Measurements from ENCODE around the gene ASMTL. TPM values are rescaled to one million over a fixed set of nuclear protein-coding genes. Genes with fewer than 3 reads are reported as not detected.

ASMTL gene
- total RNA-seq, 1 donor from 2014 or later: 27.1 TPM

DNA sequence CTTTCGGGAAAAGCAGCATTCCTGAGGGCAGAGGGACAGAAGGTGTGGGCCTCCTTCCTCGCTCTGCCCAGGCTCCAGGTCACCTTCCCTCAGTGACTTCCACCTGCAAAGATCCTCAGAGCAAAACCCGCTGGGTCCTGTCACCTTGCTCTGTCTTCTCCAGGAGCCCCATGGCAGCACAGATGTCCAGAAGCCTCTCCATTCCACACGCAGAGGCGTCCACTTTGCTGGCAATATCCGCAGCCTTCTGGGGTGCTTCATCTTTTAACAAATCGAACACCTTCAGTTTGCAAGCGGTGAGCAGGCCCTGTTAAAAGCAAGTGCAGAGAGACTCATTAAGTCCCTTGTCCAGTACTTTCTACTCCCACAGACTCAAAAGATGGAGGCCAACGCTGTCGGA, 27.3 kb downstream of the ASMTL start:
- Histone ChIP-seq H3K27ac (no peak overlapping the region), H3K9me3 (peaks cover 6 to 9% of the 10 kb centered on the region in 2 donors), H3K4me3 (no peak overlapping the region), H3K36me3 (peaks cover 44 to 67% of the 10 kb centered on the region in 2 donors), H3K27me3 (no peaks in the 10 kb centered on the region), H3K4me1 (no peaks in the 10 kb centered on the region)
- intact Hi-C loops (cut with DNase I): no loop called here
- DNase-seq (ENCODE audit: low spot score in 2 of 2): no peak
- TF ChIP-seq, protein P1, sequence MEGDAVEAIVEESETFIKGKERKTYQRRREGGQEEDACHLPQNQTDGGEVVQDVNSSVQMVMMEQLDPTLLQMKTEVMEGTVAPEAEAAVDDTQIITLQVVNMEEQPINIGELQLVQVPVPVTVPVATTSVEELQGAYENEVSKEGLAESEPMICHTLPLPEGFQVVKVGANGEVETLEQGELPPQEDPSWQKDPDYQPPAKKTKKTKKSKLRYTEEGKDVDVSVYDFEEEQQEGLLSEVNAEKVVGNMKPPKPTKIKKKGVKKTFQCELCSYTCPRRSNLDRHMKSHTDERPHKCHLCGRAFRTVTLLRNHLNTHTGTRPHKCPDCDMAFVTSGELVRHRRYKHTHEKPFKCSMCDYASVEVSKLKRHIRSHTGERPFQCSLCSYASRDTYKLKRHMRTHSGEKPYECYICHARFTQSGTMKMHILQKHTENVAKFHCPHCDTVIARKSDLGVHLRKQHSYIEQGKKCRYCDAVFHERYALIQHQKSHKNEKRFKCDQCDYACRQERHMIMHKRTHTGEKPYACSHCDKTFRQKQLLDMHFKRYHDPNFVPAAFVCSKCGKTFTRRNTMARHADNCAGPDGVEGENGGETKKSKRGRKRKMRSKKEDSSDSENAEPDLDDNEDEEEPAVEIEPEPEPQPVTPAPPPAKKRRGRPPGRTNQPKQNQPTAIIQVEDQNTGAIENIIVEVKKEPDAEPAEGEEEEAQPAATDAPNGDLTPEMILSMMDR (IDR thresholded peaks at IDR 0.05): no peak

DNA sequence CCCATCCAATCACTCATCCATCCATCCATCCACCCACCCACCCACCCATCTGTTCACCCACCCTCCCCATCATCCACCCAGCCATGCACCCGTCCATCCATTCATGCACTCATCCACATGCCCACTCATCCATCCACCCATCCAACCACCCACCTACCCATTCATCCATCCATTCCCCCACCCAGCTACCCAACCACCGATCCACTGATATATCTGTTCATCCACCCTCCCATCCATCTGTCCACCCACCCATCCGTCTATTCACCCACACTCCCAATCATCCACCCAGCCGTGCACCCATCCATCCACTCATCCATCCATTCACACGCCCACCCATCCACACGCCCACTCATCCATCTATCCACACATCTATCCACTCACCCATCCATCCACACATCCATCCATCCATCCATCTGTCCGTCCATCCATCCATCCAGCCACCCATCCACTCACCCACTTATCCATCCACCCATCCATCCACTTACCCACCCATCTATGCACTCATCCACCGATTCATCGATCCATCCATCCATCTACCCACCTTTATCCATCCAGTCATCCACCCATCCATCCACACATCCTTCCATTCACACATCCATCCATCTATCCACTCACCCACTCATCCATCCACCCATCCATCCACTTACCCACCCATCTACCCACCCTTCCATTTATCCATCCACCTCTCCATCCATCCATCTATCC, 28.4 kb downstream of the ASMTL start:
- Histone ChIP-seq H3K9me3 (peaks cover 6 to 9% of the 10 kb centered on the region in 2 donors), H3K4me1 (no peaks in the 10 kb centered on the region), H3K27ac (no peak overlapping the region), H3K27me3 (no peaks in the 10 kb centered on the region), H3K4me3 (no peak overlapping the region), H3K36me3 (peaks cover 48 to 75% of the 10 kb centered on the region in 2 donors)
- no peak for DNase-seq (ENCODE audit: low spot score in 2 of 2)
- TF ChIP-seq, protein P1 (IDR thresholded peaks at IDR 0.05): no peak
- intact Hi-C loops (cut with DNase I): no loop called here

DNA sequence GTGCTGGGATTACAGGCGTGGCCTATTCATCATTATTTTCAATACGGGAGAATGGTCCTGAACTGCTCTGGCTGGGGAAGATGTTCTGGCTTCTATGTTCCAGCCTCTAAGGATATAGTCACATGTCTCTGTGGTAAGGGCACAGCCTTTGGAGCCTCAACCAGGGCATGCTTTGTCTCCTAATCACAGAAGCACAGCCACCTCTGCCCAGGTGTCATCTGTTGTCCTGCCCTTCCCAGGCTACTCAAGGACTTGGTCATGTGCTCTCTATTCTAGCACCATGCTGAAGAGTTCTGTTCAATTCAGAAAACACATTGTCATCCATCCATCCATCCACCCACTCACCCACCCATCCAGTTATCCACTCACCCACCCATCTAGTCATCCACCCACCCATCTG, 29.5 kb downstream of the ASMTL start:
- H3K9me3 ChIP-seq: peaks cover 6 to 13% of the 10 kb centered on the region in 2 donors
- H3K27ac ChIP-seq: no peak overlapping the region
- no peaks in the 10 kb centered on the region for H3K4me1 ChIP-seq
- intact Hi-C loops (cut with DNase I): no loop called here
- no peaks in the 10 kb centered on the region for H3K27me3 ChIP-seq
- DNase-seq (ENCODE audit: low spot score in 2 of 2): no peak
- TF ChIP-seq, protein P1 (IDR thresholded peaks at IDR 0.05): no peak
- peaks cover 58 to 86% of the 10 kb centered on the region in 2 donors for H3K36me3 ChIP-seq
- no peak overlapping the region for H3K4me3 ChIP-seq

DNA sequence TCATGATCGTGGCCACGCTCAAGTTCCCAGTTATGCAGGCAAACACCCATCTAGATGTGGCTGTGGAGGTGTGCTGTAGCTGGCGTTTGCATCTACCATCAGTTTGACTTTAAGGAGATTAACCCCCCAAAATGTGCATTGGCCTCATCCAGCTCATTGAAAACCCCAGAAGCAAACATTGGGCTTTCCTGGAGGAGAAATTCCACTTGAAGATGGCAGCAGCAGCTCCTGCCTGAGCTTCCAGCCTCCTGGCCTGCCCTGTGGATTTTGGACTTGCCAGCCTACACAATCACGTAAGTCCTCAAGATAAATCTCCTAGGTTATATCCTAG, 30.6 kb downstream of the ASMTL start:
- H3K4me3 ChIP-seq: no peak overlapping the region
- H3K27ac ChIP-seq: no peak overlapping the region
- no peaks in the 10 kb centered on the region for H3K4me1 ChIP-seq
- H3K27me3 ChIP-seq: no peaks in the 10 kb centered on the region
- TF ChIP-seq, protein P1 (IDR thresholded peaks at IDR 0.05): no peak
- H3K36me3 ChIP-seq: peaks cover 53 to 82% of the 10 kb centered on the region in 2 donors
- H3K9me3 ChIP-seq: peaks cover 6 to 14% of the 10 kb centered on the region in 2 donors
- intact Hi-C loops (cut with DNase I): no loop called here
- no peak for DNase-seq (ENCODE audit: low spot score in 2 of 2)

DNA sequence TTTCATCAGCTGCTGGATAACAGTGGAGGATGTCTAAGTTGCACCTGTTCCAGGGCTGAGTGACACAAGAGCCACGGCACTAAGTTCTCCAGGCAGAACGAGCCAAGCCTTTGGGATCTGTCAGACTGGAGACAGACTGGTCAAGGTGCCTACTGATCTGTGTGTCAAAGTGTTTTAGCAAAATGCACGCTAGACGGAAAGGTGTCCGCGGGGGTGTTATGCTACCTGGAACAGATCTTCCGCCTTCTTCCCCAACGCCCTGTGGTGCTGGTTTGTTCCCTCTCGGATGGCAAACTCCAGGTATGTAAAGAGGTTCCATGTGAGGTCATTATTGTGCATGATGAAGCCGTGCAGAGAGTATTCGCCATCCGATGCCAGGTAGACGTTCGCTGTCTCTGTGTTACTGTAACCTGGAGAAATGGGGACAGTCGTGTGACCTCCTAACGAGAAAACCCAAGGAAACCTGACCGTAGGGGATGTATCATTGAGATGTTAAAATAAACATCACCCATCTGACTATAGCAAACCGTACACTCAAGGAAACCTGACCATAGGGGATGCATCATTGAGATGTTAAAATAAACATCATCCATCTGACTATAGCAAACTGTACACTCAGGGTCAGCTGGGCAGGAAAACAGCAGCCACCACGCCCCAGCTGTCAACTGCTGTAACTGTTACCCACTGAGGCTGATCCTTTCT, 31.1 kb downstream of the ASMTL start:
- Histone ChIP-seq H3K4me1 (no peaks in the 10 kb centered on the region), H3K27ac (no peak overlapping the region), H3K9me3 (peaks cover 6 to 14% of the 10 kb centered on the region in 2 donors), H3K27me3 (no peaks in the 10 kb centered on the region), H3K36me3 (peaks cover 53 to 81% of the 10 kb centered on the region in 2 donors), H3K4me3 (no peak overlapping the region)
- TF ChIP-seq, protein P1 (IDR thresholded peaks at IDR 0.05): no peak
- no peak for DNase-seq (ENCODE audit: low spot score in 2 of 2)
- intact Hi-C loops (cut with DNase I): no loop called here

Data from ascending aorta (tissue), 2 donors.